Large intestine (tissue), 3 donors: ENCODE measurements around the gene PI4KA. TPM values are rescaled to one million over a fixed set of nuclear protein-coding genes. Genes with fewer than 3 reads are reported as not detected.
A peak's percentile ranks its signal among the peaks of the same experiment; 100 is the strongest.
"Not testable (repeated sequence)": the region's sequence is repeated elsewhere in the genome, so short reads cannot be mapped to it uniquely, and the experiment has no call there.

Experiments
- DNase-seq, 2 donors: peaks; one replicate each; pipeline versions ENCODE4 v3.0.0 to v3.0.0-alpha.2; 2013
- H3K27ac ChIP-seq: one replicate; pipeline ENCODE4 v1.5.1; 2013; ENCODE audit warnings: low read length
- H3K27me3 ChIP-seq: 2 replicates; pipeline ENCODE4 v1.6.1; 2013; ENCODE audit warnings: low read length; ENCODE audit not compliant: control insufficient read depth, insufficient read depth
- H3K36me3 ChIP-seq: 2 replicates; pipeline ENCODE4 v1.6.1; 2013; ENCODE audit warnings: low read length; ENCODE audit not compliant: control insufficient read depth, insufficient read depth
- H3K4me1 ChIP-seq: one replicate; pipeline ENCODE4 v1.6.1; 2013; ENCODE audit warnings: low read length; ENCODE audit not compliant: control insufficient read depth, insufficient read depth
- H3K4me3 ChIP-seq: one replicate; pipeline ENCODE4 v1.5.1; 2013; ENCODE audit warnings: low read length
- H3K9me3 ChIP-seq: one replicate; pipeline ENCODE4 v1.6.1; 2013; ENCODE audit warnings: mild to moderate bottlenecking, low read depth, low read length, moderate library complexity; ENCODE audit not compliant: control insufficient read depth
- WGBS: methylation state at CpG from one replicate; pipeline ENCODE4 v1.1.5; 2013; ENCODE audit warnings: low lambda C conversion rate; ENCODE audit not compliant: insufficient coverage; 5-methylcytosine and 5-hydroxymethylcytosine counted together
- polyA plus RNA-seq: library from polyadenylated mRNA; unstranded; fragments of 120-200 nt; gene quantifications from one replicate; pipeline ENCODE4 v1.2.1, GENCODE V29; 2013

PI4KA gene
- polyA plus RNA-seq, 1 donor, result 79.8 TPM

DNA sequence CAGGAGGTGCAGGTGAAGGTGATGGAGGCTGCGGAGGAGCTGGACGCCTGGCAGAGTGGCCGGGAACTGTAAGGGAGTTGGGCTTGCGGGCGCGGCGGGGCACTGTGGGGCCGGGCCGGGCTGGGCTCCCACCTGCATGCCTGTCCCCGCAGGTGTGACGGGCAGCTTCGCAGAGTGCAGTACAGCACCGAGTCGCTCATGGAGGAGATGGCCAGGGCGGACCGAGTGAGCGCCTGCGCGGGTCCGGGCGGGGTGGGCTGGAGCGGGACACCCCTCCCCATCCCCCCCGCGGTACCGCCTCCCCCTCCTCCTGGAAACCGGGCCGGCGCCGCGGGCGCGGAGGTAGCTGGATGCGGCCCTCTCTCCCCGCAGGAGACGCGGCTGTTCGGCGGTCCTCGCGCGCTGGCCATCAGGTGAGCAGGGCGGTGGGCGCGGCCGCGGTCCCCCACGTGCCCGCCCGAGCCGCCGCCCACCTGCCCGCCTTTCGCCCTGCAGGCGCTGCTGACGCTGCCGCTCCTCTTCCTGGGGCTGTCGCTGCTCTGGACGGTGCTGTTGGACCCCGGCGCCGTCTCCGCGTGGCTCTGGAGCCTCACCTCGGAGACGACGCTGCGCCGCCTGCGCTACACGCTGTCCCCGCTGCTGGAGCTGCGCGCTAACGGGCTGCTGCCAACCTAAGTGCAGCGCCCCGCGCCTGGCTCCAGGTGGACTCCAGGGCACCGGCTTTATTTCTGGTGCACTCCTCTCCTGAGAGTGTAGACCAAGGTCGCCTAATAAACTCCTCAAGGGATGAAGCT is 154.6 kb downstream of the PI4KA start:
- H3K4me1 ChIP-seq, H3K27ac ChIP-seq, H3K9me3 ChIP-seq, H3K36me3 ChIP-seq, H3K27me3 ChIP-seq: not testable (repeated sequence)
- H3K4me3 ChIP-seq, result peak overlapping the region; percentile 21
- peak in 1 of 2 donors; percentile 56 for DNase-seq
- no CpG with 5 or more reads among the region's 79 CpGs for WGBS

DNA sequence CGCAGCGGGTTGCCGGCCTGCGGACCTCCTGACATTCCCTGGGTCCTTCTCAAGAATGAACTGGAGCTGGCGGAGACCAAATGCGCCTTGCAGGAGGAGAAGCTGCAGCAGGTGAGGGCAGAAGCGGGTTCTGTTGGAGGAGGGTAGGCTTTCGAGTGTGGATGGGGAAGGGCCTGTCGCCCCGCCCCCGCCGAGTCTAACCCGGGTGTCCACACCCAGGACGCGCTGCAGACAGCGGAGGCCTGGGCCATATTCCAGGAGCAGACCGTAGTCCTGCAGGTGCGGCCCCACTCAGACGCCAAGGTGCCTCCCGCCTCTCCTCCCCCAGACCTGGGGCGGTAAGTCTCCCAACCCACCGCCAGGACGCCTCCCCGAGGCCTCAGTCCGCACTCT is 155.2 kb downstream of the PI4KA start:
- peak overlapping the region; percentile 21 for H3K4me3 ChIP-seq
- not testable (repeated sequence) for H3K4me1 ChIP-seq, H3K27ac ChIP-seq, DNase-seq, H3K27me3 ChIP-seq, H3K36me3 ChIP-seq, H3K9me3 ChIP-seq
- WGBS, result no CpG with 5 or more reads among the region's 25 CpGs

GRCh38 chr22:20702546-20703413 is 155.8 kb downstream of the PI4KA start:
- not testable (repeated sequence) for H3K4me1 ChIP-seq, H3K9me3 ChIP-seq, H3K36me3 ChIP-seq, H3K27me3 ChIP-seq
- WGBS, result no CpG with 5 or more reads among the region's 64 CpGs
- peak overlapping the region; percentile 59 for H3K4me3 ChIP-seq
- peak; percentile 95 for DNase-seq
- H3K27ac ChIP-seq, result peak overlapping the region; percentile 93

DNA sequence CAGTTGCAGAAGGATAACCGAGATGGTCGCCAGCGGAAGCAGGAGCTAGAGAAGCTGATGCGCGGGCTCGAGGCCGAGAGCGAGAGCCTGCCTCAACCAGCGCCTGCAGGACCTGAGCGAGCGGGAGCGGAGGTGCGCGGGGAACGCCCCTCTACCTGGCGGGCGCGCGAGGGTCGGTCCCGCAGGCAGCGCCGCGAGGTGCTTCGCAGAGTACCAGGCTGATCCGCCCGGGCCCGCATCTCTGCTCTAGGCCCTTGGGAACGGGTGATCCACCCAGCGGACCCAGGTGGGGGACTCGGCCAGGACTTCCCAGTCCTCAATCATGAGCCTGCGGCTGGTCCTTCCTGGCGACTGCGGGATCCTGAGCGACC is 156.5 kb downstream of the PI4KA start:
- not testable (repeated sequence) for DNase-seq, H3K36me3 ChIP-seq, H3K27me3 ChIP-seq, H3K9me3 ChIP-seq, H3K4me1 ChIP-seq
- no CpG with 5 or more reads among the region's 35 CpGs for WGBS
- Histone ChIP-seq H3K4me3 (peak overlapping the region; percentile 59), H3K27ac (peak overlapping the region; percentile 93)

DNA sequence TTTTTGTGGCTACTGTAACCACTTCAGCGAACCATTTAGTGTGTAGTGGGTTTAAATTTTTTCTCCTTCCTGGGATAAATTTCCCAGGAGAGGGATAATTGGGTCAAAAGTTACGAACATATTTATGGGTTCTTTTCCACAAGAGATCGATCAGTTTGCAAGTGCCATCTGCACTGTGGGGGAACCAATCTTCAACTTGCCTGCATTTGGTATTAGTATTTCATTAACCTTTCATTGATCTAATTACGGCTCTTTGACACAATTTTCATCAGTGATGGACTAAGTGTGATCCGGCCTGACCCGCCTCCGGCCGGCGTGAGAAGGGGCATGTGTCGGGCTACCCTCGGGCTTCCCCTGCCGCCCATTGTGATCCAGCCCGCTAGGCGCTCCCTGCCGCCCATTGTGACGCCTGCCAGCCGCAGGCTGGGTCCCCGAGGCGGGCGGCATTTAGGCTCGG is 156.9 kb downstream of the PI4KA start:
- H3K36me3 ChIP-seq, H3K4me1 ChIP-seq, H3K27me3 ChIP-seq, H3K9me3 ChIP-seq: not testable (repeated sequence)
- Histone ChIP-seq H3K27ac (peak overlapping the region; percentile 93), H3K4me3 (peak overlapping the region; percentile 59)
- DNase-seq, result peak in 1 of 2 donors; percentile 6
- WGBS, result no CpG with 5 or more reads among the region's 21 CpGs

- not testable (repeated sequence) for H3K27ac ChIP-seq, H3K4me1 ChIP-seq, DNase-seq, H3K9me3 ChIP-seq, H3K27me3 ChIP-seq, H3K4me3 ChIP-seq, H3K36me3 ChIP-seq
- 95% methylated on average over 4 of the region's 15 CpGs for WGBS
Measured at GRCh38 chr22:20700347-20700746, 158.3 kb downstream of the PI4KA start.

DNA sequence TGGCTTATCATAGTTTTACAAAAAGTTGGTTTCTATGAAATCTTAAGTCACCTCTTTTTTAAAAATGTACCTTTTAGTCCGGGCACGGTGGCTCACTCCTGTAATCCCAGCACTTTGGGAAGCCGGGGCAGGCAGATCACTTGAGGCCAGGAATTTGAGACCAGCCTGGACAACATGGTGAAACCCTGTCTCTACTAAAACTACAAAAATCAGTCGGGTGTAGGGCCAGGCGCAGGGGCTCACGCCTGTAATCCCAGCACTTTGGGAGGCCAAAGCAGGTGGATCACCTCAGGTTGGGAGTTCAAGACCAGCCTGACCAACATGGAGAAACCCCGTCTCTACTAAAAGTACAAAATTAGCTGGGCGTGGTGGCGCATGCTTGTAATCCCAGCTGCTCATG is 158.8 kb downstream of the PI4KA start:
- H3K4me1 ChIP-seq, DNase-seq, H3K27me3 ChIP-seq, H3K27ac ChIP-seq, H3K9me3 ChIP-seq, H3K4me3 ChIP-seq, H3K36me3 ChIP-seq: not testable (repeated sequence)
- WGBS, result no CpG with 5 or more reads among the region's 9 CpGs

DNA sequence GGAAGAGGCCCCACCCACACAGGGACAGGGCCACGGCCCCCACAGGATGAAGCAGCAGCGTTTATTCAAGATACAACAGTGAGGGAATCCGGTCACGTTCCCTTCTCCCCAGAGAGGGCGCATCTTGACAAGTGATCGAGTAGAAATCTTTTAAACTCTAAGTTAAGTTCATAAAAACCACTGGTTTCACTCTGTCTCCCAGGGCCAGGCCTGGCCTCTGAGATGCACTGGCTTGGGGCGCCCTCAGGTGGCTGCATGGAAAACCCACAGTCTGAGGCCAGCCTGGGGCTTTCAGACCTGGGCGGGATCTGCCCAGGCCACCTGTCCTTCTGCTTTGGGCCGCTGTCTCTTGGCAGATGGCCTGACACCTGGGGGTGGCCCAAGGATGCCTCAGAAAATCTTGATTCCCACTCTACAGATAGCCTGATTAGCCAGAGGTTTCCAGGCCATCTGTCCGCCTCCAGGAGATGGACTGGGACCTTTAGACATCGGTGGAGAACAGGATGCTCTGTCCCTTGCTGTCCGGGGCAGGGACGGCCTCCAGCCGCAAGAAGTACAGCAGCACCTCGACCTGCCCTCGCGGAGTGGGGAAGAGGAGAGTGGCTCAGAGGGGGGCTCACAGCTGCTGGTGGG is 161.0 kb downstream of the PI4KA start:
- H3K4me3 ChIP-seq, H3K9me3 ChIP-seq, H3K36me3 ChIP-seq, H3K27me3 ChIP-seq, H3K4me1 ChIP-seq: not testable (repeated sequence)
- H3K27ac ChIP-seq, result peak overlapping the region; percentile 45
- WGBS, result no CpG with 5 or more reads among the region's 17 CpGs
- DNase-seq, result peak; percentile 71 to 73

DNA sequence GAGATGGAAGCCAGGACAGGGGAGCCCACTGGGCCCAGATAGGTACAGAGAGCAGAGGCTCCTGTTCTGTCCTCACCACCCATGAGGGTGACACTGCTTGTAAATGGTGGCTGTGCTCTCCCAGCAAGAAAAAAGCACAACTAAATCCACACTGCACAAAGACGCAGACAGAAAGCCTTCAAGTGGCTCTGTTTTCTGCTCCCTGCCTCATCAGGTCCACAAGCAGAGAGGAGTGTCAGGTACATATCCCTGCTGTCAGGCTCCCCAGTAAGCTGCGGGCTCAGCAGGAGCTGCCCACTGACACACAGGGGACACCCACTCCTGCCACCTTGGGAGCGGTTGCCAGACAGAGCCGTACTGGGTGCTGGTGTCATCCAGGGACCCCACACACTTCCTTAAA is 162.6 kb downstream of the PI4KA start:
- H3K27ac ChIP-seq, H3K4me3 ChIP-seq, H3K27me3 ChIP-seq, H3K4me1 ChIP-seq, H3K9me3 ChIP-seq, DNase-seq, H3K36me3 ChIP-seq: not testable (repeated sequence)
- no CpG with 5 or more reads among the region's 4 CpGs for WGBS

GRCh38 chr22:20695205-20695604 is 163.4 kb downstream of the PI4KA start:
- H3K4me3 ChIP-seq, H3K27ac ChIP-seq, DNase-seq, H3K27me3 ChIP-seq, H3K4me1 ChIP-seq, H3K9me3 ChIP-seq, H3K36me3 ChIP-seq: not testable (repeated sequence)
- no CpG with 5 or more reads among the region's 12 CpGs for WGBS
